ACC112 (cell line): Measurements from ENCODE around the gene TPSB2.

Source experiments
- H2AFZ ChIP-seq: fragments of 200-600 bp; sonication (generic); one replicate; pipeline ENCODE4 v1.6.0; 2017; ENCODE audit warnings: antibody characterized with exemption, low read length; ENCODE audit not compliant: unreplicated experiment
- H3K27ac ChIP-seq: fragments of 200-600 bp; sonication (generic); 2 replicates; pipeline ENCODE4 v1.5.1; 2014; ENCODE audit warnings: low read depth, mild to moderate bottlenecking, antibody characterized with exemption, low read length, moderate library complexity
- H3K27me3 ChIP-seq: fragments of 200-600 bp; sonication (generic); 2 replicates; pipeline ENCODE4 v1.6.1; 2014; ENCODE audit warnings: mild to moderate bottlenecking, antibody characterized with exemption, low read length, moderate library complexity, mixed read lengths; ENCODE audit not compliant: insufficient read depth
- H3K36me3 ChIP-seq: fragments of 200-600 bp; sonication (generic); 2 replicates; pipeline ENCODE4 v1.6.1; 2016; ENCODE audit warnings: mild to moderate bottlenecking, antibody characterized with exemption, low read length, moderate library complexity, mixed read lengths; ENCODE audit not compliant: insufficient read depth
- H3K4me1 ChIP-seq: fragments of 200-600 bp; sonication (generic); one replicate; pipeline ENCODE4 v1.6.1; 2016; ENCODE audit warnings: low read length, mixed read lengths; ENCODE audit not compliant: insufficient read depth, unreplicated experiment, control insufficient read depth
- H3K4me3 ChIP-seq: fragments of 200-600 bp; sonication (generic); 2 replicates; pipeline ENCODE4 v1.5.1; 2014; ENCODE audit warnings: mild to moderate bottlenecking, low read depth, low read length
- H3K79me2 ChIP-seq: fragments of 200-600 bp; sonication (generic); one replicate; pipeline ENCODE4 v1.6.0; 2016; ENCODE audit warnings: low read length; ENCODE audit not compliant: control insufficient read depth, unreplicated experiment, insufficient read depth

TPSB2 gene

GRCh38 chr16:1223355-1224214, 6.4 kb downstream of the TPSB2 start:
- Histone ChIP-seq H3K27ac (no peak overlapping the region), H3K27me3 (no peaks in the 10 kb centered on the region), H3K36me3 (no peaks in the 10 kb centered on the region), H3K79me2 (no peaks in the 10 kb centered on the region), H3K4me1 (peaks cover 7% of the 10 kb centered on the region), H3K4me3 (no peak overlapping the region), H2AFZ (no peak overlapping the region)

DNA sequence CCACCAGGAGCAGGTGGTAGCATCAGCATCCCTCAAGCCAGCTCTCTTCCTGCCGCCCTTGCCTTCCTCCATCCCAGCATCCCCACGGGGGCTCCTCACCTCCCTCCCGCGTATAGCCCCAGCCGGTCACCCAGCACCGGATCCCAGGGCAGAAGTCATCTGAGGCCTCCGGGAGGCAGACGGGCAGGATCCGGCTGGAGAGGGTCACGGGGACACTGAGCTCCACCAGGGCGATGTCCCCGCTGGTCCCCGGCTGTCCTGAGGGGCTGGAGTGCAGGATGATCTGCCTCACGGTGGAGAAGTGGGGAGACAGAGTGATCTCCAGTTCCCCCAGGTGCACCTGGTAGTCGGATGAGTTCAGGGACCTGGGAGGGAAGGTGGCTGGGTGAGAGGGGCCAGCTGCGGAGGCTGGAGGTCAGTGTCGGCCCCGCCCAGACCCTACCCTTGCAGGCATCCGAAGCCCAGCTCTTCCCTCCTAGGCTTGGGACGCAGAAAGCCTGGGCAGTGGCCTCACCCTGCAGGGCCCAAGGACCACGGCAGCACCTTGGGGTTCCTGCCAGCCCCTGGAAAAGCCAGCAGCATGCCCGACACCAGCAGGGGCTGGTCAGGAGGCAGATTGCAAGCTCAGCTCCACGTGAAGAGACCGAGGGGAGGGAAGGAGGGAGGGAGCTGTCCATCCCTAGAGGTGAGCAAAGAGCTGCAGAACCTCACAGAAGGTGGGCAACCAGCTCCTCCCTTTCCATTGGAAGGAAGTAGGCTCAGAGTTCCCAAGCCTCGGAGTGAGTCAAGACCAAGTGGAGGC, 7.2 kb downstream of the TPSB2 start:
- Histone ChIP-seq H2AFZ (no peak overlapping the region), H3K27ac (no peak overlapping the region), H3K27me3 (no peaks in the 10 kb centered on the region), H3K79me2 (no peaks in the 10 kb centered on the region), H3K4me1 (peaks cover 7% of the 10 kb centered on the region), H3K36me3 (no peaks in the 10 kb centered on the region), H3K4me3 (no peak overlapping the region)

DNA sequence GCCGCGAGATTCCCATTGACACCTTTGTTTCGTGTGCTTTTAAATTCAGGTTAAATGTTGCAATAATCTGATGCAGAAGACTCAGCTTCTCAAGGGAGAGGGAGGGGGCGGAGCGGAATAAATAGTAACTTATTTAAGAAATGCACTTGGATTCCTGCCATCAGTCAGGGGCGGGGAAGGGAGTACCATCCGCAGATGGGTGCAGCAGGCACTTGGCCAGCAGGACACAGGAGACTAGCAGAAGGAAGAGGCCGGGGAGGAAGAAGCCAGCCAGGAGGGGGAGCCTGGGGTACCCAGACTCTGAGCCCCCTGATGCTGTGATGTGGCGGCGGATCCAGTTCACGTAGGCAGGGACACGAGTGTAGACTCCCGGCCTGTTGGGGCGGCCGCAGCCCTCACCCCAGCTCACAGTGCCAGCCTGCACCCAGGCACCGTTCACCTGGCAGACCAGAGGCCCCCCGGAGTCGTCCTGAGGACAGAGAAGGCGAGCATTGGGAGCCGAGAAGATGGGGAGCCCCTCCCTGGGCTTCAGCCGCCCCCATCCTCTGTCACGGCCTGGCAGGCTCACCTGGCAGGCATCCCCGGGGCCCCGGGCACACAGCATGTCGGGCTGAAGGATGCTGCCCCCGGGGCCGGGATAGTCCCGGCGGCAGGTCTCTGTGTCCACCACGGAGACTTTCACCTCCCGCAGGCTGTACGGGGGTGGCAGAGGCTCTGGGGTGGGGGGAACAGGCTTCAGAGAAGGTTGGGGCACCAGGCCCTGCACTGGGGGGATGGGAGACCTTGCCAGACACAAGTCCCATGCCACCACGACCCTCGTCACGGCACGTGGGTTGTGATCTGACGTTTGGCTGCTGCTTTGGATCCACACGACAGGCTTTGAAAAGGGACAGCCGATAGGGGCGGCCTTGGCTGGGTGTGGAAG, 8.1 kb downstream of the TPSB2 start:
- Histone ChIP-seq H3K27me3 (no peaks in the 10 kb centered on the region), H2AFZ (no peak overlapping the region), H3K36me3 (no peaks in the 10 kb centered on the region), H3K27ac (no peak overlapping the region), H3K4me1 (peaks cover 7% of the 10 kb centered on the region), H3K79me2 (no peaks in the 10 kb centered on the region), H3K4me3 (no peak overlapping the region)

DNA sequence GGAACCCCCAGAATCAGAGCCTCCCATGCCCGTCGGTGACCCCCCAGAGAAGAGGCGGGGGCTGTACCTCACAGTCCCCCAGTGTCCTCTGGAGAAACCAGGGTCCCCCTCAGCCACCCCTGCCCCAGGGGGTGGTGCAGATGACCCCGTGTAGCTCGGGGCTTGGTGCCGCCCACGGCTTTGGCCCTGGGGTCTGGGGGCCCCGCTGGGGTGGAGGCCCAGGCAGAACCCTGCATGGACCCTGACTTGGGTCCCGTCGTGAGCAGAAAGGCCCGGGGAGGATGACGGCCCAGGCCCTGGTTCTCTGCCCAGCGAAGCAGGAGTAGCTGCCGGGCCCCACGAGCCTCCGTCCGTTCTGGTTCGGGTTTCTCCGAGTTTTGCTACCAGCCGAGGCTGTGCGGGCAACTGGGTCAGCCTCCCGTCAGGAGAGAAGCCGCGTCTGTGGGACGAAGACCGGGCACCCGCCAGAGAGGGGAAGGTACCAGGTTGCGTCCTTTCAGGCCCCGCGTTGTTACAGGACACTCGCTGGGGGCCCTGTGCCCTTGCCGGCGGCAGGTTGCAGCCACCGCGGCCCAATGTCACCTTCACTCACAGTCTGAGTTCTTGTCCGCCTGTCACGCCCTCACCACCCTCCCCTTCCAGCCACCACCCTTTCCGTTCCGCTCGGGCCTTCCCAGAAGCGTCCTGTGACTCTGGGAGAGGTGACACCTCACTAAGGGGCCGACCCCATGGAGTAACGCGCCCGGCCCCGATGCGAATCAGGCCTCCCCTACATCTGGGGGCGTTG, 8.9 kb downstream of the TPSB2 start:
- H3K79me2 ChIP-seq: no peaks in the 10 kb centered on the region
- no peak overlapping the region for H3K4me3 ChIP-seq
- peaks cover 7% of the 10 kb centered on the region for H3K4me1 ChIP-seq
- no peak overlapping the region for H3K27ac ChIP-seq
- no peaks in the 10 kb centered on the region for H3K27me3 ChIP-seq
- H2AFZ ChIP-seq: no peak overlapping the region
- H3K36me3 ChIP-seq: no peaks in the 10 kb centered on the region

DNA sequence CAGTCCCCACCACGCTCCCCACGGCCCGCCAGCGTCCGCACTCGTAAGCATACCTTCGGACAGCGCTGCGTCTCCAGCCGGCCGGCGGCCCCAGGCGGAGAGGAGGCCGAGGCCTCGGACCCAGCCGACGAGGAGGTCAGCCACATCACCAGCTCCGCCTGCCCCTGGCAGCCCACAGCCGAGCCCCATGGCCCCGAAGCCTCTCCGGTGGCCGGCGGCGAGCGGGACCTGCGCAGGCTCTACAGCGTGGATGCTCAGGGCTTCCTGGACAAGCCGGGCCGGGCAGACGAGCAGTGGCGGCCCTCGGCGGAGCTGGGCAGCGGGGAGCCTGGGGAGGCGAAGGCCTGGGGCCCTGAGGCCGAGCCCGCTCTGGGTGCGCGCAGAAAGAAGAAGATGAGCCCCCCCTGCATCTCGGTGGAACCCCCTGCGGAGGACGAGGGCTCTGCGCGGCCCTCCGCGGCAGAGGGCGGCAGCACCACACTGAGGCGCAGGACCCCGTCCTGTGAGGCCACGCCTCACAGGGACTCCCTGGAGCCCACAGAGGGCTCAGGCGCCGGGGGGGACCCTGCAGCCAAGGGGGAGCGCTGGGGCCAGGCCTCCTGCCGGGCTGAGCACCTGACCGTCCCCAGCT, 9.8 kb downstream of the TPSB2 start:
- no peaks in the 10 kb centered on the region for H3K36me3 ChIP-seq
- H3K4me3 ChIP-seq: no peak overlapping the region
- H3K27ac ChIP-seq: no peak overlapping the region
- H3K27me3 ChIP-seq: no peaks in the 10 kb centered on the region
- no peaks in the 10 kb centered on the region for H3K4me1 ChIP-seq
- no peak overlapping the region for H2AFZ ChIP-seq
- no peaks in the 10 kb centered on the region for H3K79me2 ChIP-seq

GRCh38 chr16:1218930-1219611, 10.9 kb downstream of the TPSB2 start:
- no peaks in the 10 kb centered on the region for H3K36me3 ChIP-seq
- no peaks in the 10 kb centered on the region for H3K27me3 ChIP-seq
- H3K4me3 ChIP-seq: no peak overlapping the region
- no peaks in the 10 kb centered on the region for H3K79me2 ChIP-seq
- H2AFZ ChIP-seq: no peak overlapping the region
- no peak overlapping the region for H3K27ac ChIP-seq
- H3K4me1 ChIP-seq: no peaks in the 10 kb centered on the region

DNA sequence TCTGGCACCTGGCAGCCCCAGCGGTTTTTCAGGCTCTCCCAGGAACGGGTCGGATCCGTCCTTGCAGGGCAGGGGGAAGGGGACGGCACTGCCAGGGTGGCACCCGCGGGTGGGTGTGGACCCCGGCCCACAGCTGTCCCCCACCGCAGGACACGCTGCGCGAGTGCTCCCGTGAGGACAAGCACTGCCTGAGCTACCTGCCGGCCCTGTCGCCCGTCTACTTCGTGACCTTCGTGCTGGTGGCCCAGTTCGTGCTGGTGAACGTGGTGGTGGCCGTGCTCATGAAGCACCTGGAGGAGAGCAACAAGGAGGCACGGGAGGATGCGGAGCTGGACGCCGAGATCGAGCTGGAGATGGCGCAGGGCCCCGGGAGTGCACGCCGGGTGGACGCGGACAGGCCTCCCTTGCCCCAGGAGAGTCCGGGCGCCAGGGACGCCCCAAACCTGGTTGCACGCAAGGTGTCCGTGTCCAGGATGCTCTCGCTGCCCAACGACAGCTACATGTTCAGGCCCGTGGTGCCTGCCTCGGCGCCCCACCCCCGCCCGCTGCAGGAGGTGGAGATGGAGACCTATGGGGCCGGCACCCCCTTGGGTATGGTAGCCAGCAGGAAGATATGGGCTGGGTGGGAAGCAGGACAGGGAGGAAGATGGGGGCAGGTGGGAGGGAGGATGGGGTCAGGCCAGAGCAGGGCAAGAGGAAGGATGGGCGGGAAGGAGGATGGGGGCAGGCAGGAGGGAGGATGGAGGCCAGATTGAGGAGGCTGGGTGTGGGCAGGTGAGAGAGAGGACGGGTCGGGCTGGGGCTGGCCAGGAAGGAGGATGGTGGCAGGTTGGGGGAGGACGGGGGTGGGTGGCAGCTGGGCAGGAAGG, 11.7 kb downstream of the TPSB2 start:
- Histone ChIP-seq H3K4me3 (no peak overlapping the region), H3K27me3 (no peaks in the 10 kb centered on the region), H2AFZ (no peak overlapping the region)

GRCh38 chr16:1217526-1217925, 12.5 kb downstream of the TPSB2 start:
- Histone ChIP-seq H3K4me1 (no peaks in the 10 kb centered on the region), H3K27ac (no peak overlapping the region), H3K27me3 (no peaks in the 10 kb centered on the region), H3K36me3 (no peaks in the 10 kb centered on the region), H3K79me2 (no peaks in the 10 kb centered on the region), H2AFZ (no peak overlapping the region), H3K4me3 (no peak overlapping the region)

More for the DNA sequence above, 11.7 kb downstream of the TPSB2 start:
- no peaks in the 10 kb centered on the region for H3K36me3 ChIP-seq
- H3K27ac ChIP-seq: no peak overlapping the region
- no peaks in the 10 kb centered on the region for H3K79me2 ChIP-seq
- H3K4me1 ChIP-seq: no peaks in the 10 kb centered on the region
